K562 (cell line): ENCODE results near the gene BMP6.

Source experiments
- CHD2 ChIP-seq: IDR thresholded peaks from 2 replicates; pipeline ENCODE4 v1.6.1; 2011; ENCODE audit warnings: low read depth, low read length
- CREB1 ChIP-seq, 2 experiments: sonication (generic) in 1 of 2; formaldehyde crosslinking in 1 of 2; IDR thresholded peaks; 2 replicates each; pipeline versions ENCODE4 v1.6.1 to v1.8.0; 2012 to 2022; ENCODE audit warnings: inconsistent platforms in 1 of 2, mild to moderate bottlenecking in 1 of 2, missing genetic modification reagents in 1 of 2, moderate library complexity in 1 of 2
- CTCF ChIP-seq, 3 experiments: IDR thresholded peaks in 2 of 3; conservative IDR thresholded peaks in 1 of 3; 2 replicates each; pipeline ENCODE4 v1.5.1; 2011 to 2012; ENCODE audit warnings: low read length in 3 of 3, mild to moderate bottlenecking in 3 of 3, control low read depth in 2 of 3, improper control_type of control experiment in 1 of 3, inconsistent platforms in 1 of 3, low read depth in 1 of 3, mixed read lengths in 1 of 3, moderate library complexity in 1 of 3; ENCODE audit not compliant: insufficient read depth in 2 of 3
- ELF1 ChIP-seq: fragments of 200-800 bp; sonication (Bioruptor generic); IDR thresholded peaks from 2 replicates; pipeline ENCODE4 v1.6.1; 2016; ENCODE audit warnings: missing genetic modification characterization, missing compliant biosample characterization
- EP400 ChIP-seq: fragments of 450-650 bp; IDR thresholded peaks from 2 replicates; pipeline ENCODE4 v1.6.1; 2017; ENCODE audit warnings: antibody characterized with exemption, mild to moderate bottlenecking, moderate library complexity
- ETV6 ChIP-seq, 3 experiments: fragments of 150-350 bp in 1 of 3; sonication (generic) in 1 of 3; formaldehyde crosslinking in 1 of 3; IDR thresholded peaks; 2 replicates each; pipeline versions ENCODE4 v1.6.1 to v1.8.0; 2014 to 2022; ENCODE audit warnings: borderline replicate concordance in 2 of 3, low read depth in 2 of 3, antibody characterized with exemption in 1 of 3, low read length in 1 of 3, mild to moderate bottlenecking in 1 of 3, missing genetic modification reagents in 1 of 3
- NONO ChIP-seq, 2 experiments: fragments of 200-400 bp in 1 of 2; fragments of 450-650 bp in 1 of 2; formaldehyde crosslinking in 1 of 2; IDR thresholded peaks; 2 replicates each; pipeline ENCODE4 v1.6.1; 2017; ENCODE audit warnings: low read depth in 2 of 2, mild to moderate bottlenecking in 2 of 2, moderate library complexity in 2 of 2, low read length in 1 of 2
- SNRNP70 ChIP-seq: fragments of 200-400 bp; formaldehyde crosslinking; optimal IDR thresholded peaks from 2 replicates; pipeline ENCODE3; 2017; ENCODE audit warnings: low read depth, low read length
- TCF3 ChIP-seq: sonication (generic); formaldehyde crosslinking; IDR thresholded peaks from 2 replicates; pipeline ENCODE4 v1.4.0; 2020; ENCODE audit warnings: mild to moderate bottlenecking, missing genetic modification reagents
- TSC22D4 ChIP-seq: fragments of 450-650 bp; IDR thresholded peaks from 2 replicates; pipeline ENCODE4 v1.6.1; 2016; ENCODE audit warnings: missing genetic modification characterization, missing biosample characterization, control low read depth
- ZNF398 ChIP-seq: fragments of 250-450 bp; sonication (Bioruptor Pico); IDR thresholded peaks from 2 replicates; pipeline ENCODE4 v1.8.0; 2021; ENCODE audit warnings: moderate library complexity, mild to moderate bottlenecking, inconsistent platforms
- ZNF785 ChIP-seq: fragments of 250-450 bp; sonication (Bioruptor Pico); IDR thresholded peaks from 2 replicates; pipeline ENCODE4 v1.4.0; 2020; ENCODE audit warnings: mild to moderate bottlenecking

DNA sequence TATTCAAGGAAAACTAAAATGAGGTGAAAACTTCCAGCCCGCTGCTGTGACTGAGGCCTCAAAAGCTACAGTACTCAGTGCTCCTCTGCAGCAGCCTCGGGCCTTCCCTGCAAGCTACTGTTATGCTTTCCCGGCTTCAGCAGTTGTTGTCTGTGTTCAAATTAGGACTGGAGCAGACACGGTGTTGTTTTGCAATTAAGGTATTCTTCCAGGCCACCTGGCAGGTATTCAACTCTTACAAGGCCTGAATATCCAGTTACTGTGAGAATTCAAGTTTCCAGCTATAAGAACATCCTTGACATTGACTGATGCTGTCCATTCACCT is 174.0 kb downstream of the BMP6 start:
- TF ChIP-seq TCF3 (CRISPR knock-in tag) (no peak), NONO (IDR thresholded peaks at IDR 0.05; ENCODE audit: low read depth in 2 of 2, low read length in 1 of 2) (no peak), CREB1 (IDR thresholded peaks at IDR 0.05) (no peak), CREB1 (CRISPR knock-in tag; IDR thresholded peaks at IDR 0.05) (no peak), CTCF (IDR thresholded peaks at IDR 0.05 in 2 of 3, conservative IDR thresholded peaks at IDR 0.05 in 1 of 3; ENCODE audit: insufficient read depth in 2 of 3, low read depth in 1 of 3, low read length in 3 of 3) (no peak), ZNF785 (CRISPR knock-in tag) (no peak), TSC22D4 (tag) (no peak), EP400 (no peak), ZNF398 (CRISPR knock-in tag) (no peak), SNRNP70 (no peak), ELF1 (tag) (no peak), ETV6 (IDR thresholded peaks at IDR 0.05; ENCODE audit: borderline replicate concordance in 1 of 2, low read depth in 2 of 2, low read length in 1 of 2) (no peak), ETV6 (CRISPR knock-in tag; IDR thresholded peaks at IDR 0.05; ENCODE audit: borderline replicate concordance) (no peak), CHD2 (no peak)
